B cell (primary cell): ENCODE results near the gene IL1RN.

Experiments used
- EZH2 ChIP-seq: IDR thresholded peaks from 2 replicates; pipeline ENCODE4 v1.6.1; 2012; ENCODE audit warnings: borderline replicate concordance, low read depth, mild to moderate bottlenecking, moderate library complexity, low read length; ENCODE audit not compliant: insufficient read depth, poor library complexity, severe bottlenecking
- TF ChIP-seq, protein P1 (sequence below): fragments of 200-600 bp; IDR thresholded peaks from one replicate; pipeline ENCODE4 v1.8.0; 2022; ENCODE audit warnings: antibody characterized with exemption, mild to moderate bottlenecking

DNA sequence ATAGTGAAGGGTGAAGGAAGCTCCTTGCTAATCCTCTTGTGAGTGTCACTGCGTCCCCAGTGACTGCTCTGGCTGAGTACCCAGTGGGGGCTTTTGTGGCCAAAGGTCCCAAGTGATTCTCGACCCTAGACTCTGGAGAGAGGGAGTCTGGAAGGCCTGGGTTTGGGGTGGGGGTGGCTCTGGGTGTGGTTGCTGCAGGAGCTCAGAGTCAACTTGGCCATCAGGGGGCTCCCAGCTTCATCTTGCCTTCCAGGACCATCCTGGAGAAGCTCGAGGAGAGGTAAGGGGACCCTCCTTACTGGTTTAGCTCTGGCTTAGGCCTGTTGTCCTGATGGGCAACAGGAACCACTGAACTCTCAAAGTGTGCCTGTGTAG lies 47.0 kb downstream of the IL1RN start:
- TF ChIP-seq, protein P1, sequence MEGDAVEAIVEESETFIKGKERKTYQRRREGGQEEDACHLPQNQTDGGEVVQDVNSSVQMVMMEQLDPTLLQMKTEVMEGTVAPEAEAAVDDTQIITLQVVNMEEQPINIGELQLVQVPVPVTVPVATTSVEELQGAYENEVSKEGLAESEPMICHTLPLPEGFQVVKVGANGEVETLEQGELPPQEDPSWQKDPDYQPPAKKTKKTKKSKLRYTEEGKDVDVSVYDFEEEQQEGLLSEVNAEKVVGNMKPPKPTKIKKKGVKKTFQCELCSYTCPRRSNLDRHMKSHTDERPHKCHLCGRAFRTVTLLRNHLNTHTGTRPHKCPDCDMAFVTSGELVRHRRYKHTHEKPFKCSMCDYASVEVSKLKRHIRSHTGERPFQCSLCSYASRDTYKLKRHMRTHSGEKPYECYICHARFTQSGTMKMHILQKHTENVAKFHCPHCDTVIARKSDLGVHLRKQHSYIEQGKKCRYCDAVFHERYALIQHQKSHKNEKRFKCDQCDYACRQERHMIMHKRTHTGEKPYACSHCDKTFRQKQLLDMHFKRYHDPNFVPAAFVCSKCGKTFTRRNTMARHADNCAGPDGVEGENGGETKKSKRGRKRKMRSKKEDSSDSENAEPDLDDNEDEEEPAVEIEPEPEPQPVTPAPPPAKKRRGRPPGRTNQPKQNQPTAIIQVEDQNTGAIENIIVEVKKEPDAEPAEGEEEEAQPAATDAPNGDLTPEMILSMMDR, result peak; percentile 6
- no peak for TF ChIP-seq EZH2
